T-cell (primary cell): Measurements from ENCODE around the gene MICAL3. TPM values are rescaled to one million over a fixed set of nuclear protein-coding genes. Genes with fewer than 3 reads are reported as not detected.
A peak's percentile ranks its signal among the peaks of the same experiment; 100 is the strongest.

Experiments used
- ATAC-seq, 4 experiments: fragments of 200-7000 bp in 3 of 4; fragments of 150-1000 bp in 1 of 4; cut with Tn5 transposase; replicated peaks in 1 of 4; 1 replicate in 3 of 4; 2 replicates in 1 of 4; pipeline ENCODE4 v1.10.0; 2021; ENCODE audit warnings: moderate library complexity in 3 of 4, mild to moderate bottlenecking in 2 of 4, moderate number of reproducible peaks in 1 of 4
- CTCF ChIA-PET, 2 donors: fragments of 300-600 bp; sonication (Branson Sonifier 250); formaldehyde crosslinking; loops; one replicate each; lab custom pipeline; 2022; ENCODE audit warnings: antibody characterized with exemption in 2 of 2; lab: Charles Lee
- POLR2A ChIA-PET, 2 donors: fragments of 300-600 bp; sonication (Branson Sonifier 250); formaldehyde crosslinking; loops; one replicate each; lab custom pipeline; 2022; ENCODE audit warnings: antibody characterized with exemption in 2 of 2; lab: Charles Lee
- DNase-seq, 35 experiments: peaks; one replicate each; pipeline versions ENCODE4 v3.0.0 to v3.0.0-alpha.2; 2013 to 2023
- H3K27ac ChIP-seq: one replicate; pipeline ENCODE4 v1.5.1; 2013; ENCODE audit warnings: low read length
- H3K27me3 ChIP-seq, 2 experiments: replicated peaks in 1 of 2; 1 replicate in 1 of 2; 2 replicates in 1 of 2; pipeline versions ENCODE4 v1.6.1 to v1.7.0; 2013; ENCODE audit warnings: low read length in 1 of 2, mixed read lengths in 1 of 2; ENCODE audit not compliant: control insufficient read depth in 2 of 2, insufficient read depth in 2 of 2; ENCODE audit errors: extremely low read depth in 1 of 2
- H3K36me3 ChIP-seq, 2 donors: 1 replicate in 1 of 2; 2 replicates in 1 of 2; pipeline versions ENCODE4 v1.6.1 to v1.7.0; 2013; ENCODE audit warnings: low read length in 1 of 2; ENCODE audit not compliant: control insufficient read depth in 2 of 2, insufficient read depth in 1 of 2; ENCODE audit errors: extremely low read depth in 1 of 2
- H3K4me1 ChIP-seq, 2 experiments: 1 replicate in 1 of 2; 2 replicates in 1 of 2; pipeline versions ENCODE4 v1.6.1 to v1.7.0; 2013; ENCODE audit warnings: low read length in 2 of 2, mixed read lengths in 1 of 2; ENCODE audit not compliant: insufficient read depth in 2 of 2, control insufficient read depth in 1 of 2; ENCODE audit errors: extremely low read depth in 1 of 2
- H3K4me3 ChIP-seq, 2 donors: 1 replicate in 1 of 2; 2 replicates in 1 of 2; pipeline versions ENCODE4 v1.5.1 to v1.7.0; 2013; ENCODE audit warnings: mild to moderate bottlenecking in 2 of 2, low read length in 1 of 2, moderate library complexity in 1 of 2; ENCODE audit not compliant: control insufficient read depth in 1 of 2; ENCODE audit errors: extremely low read depth in 1 of 2
- H3K9me3 ChIP-seq: 2 replicates; pipeline ENCODE4 v1.7.0; 2013
- H3K27ac Mint-ChIP-seq, 2 donors: one replicate each; pipeline ENCODE4 v1.8.0; 2020 to 2021; ENCODE audit warnings: mild to moderate bottlenecking in 2 of 2, mixed read lengths in 2 of 2
- H3K27me3 Mint-ChIP-seq, 2 donors: one replicate each; pipeline ENCODE4 v1.8.0; 2021 to 2022; ENCODE audit warnings: mixed read lengths in 2 of 2
- H3K36me3 Mint-ChIP-seq: one replicate; pipeline ENCODE4 v1.8.0; 2021; ENCODE audit warnings: mixed read lengths
- H3K4me1 Mint-ChIP-seq, 3 donors: one replicate each; pipeline ENCODE4 v1.8.0; 2020 to 2022; ENCODE audit warnings: mixed read lengths in 3 of 3, mild to moderate bottlenecking in 1 of 3
- H3K4me3 Mint-ChIP-seq, 3 donors: one replicate each; pipeline ENCODE4 v1.8.0; 2020 to 2022; ENCODE audit warnings: mild to moderate bottlenecking in 3 of 3, mixed read lengths in 3 of 3, moderate library complexity in 3 of 3
- H3K9me3 Mint-ChIP-seq, 3 donors: one replicate each; pipeline ENCODE4 v1.8.0; 2020 to 2022; ENCODE audit warnings: mixed read lengths in 3 of 3
- WGBS: methylation state at CpG from one replicate; pipeline ENCODE4 v1.1.5; 2013; ENCODE audit warnings: missing lambda C conversion rate; ENCODE audit not compliant: insufficient coverage; 5-methylcytosine and 5-hydroxymethylcytosine counted together
- total RNA-seq, 35 experiments: library from RNA in 6 of 35; stranded (reverse) in 6 of 35; fragments of 120-200 nt in 1 of 35; gene quantifications; one replicate each; pipeline versions ENCODE4 v1.2.1 to v1.2.4 and lab custom pipeline; 2013 to 2026

MICAL3 gene
- total RNA-seq, 5 donors from 2014 or later (not counting 1 experiment from before 2014, with no cell fraction given): 19.1 to 37.5 (median 22.3) TPM

DNA sequence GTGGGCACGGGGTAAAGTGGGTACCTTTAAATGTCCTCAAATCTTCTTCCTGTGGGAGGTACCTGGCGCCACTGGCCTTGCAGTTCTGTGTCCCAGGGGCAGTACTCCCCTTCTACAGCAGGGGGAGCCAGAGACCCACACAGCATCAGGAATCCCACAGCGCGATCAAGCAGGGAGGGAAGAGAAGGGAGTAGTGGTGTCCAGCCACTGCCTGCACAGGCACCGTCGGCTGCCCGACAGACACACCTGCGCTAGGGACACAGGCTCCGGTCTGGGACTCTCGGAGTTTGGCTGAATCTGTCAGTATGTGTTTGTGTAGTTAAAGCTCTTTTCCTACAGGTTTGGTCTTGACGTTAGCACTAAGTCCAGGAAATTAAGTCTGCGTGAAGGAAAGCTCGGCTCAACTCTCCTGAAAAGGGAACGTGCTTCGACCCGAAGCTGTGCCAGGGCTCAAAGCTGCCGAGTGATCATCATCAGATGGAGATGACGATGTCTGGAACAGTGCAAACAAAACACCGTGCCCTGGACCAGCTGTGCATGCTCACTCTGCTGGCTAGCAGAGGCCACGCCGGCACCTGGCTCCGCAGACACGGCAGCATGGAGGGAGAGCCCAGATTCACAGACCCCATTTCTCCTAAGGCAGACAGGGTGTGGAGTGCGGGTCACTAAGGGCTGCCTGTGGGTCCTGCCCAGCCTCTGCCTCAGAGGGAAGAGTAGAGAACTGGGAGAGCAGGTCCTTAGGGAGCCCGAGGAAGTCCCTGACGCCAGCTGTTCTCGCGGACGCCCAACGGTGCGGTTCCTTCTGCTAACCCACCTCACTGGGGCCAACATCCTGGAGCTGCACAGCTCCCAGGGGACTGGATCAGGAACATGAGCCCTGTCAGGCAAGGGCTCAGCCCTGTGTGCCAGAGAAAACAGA is 194.1 kb downstream of the MICAL3 start:
- Mint-ChIP-seq H3K9me3 (no peaks in the 10 kb centered on the region), H3K27ac (peak overlapping the region in 1 of 2 donors; percentile 25), H3K4me1 (peaks cover 7 to 10% (median 8%) of the 10 kb centered on the region in 3 donors), H3K27me3 (no peaks in the 10 kb centered on the region), H3K36me3 (peaks cover 16% of the 10 kb centered on the region), H3K4me3 (no peak overlapping the region)
- ChIA-PET POLR2A (no interaction called here), CTCF (interaction anchor here (0.6 to 4.0 kb wide), 14 partner anchors 14 to 247 kb away, joined by 3 to 41 read pairs (median 3); partner anchors contain the start of gene PEX26 (in 2 of the 2))
- Histone ChIP-seq H3K27me3 (no peaks in the 10 kb centered on the region), H3K27ac (no peak overlapping the region), H3K4me3 (no peak overlapping the region), H3K36me3 (peaks cover 0 to 3% of the 10 kb centered on the region in 2 donors), H3K4me1 (peaks cover 0 to 10% of the 10 kb centered on the region in 2 experiments), H3K9me3 (no peaks in the 10 kb centered on the region)
- DNase-seq (peak; percentile 44 to 89 (median 73)), ATAC-seq (peak; percentile 89 to 95 (median 93))
- WGBS: 70% methylated on average over 24 of the region's 31 CpGs

DNA sequence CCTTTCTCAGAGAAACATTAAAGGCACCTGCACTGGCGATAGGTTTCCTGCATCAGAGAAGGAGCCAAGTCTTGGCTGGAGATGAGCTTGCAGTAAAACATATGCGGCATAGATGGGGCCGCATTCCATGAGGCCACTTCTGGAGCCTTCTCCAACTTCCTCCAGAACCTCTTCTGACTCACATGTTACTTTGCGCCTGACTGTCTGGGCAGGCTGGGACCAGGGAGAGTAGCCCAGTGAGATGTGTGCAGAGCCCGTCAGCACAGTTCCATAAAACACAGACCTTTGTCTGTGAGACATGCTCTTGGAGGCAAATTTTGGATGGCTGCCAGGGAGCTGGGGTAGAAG is 194.7 kb downstream of the MICAL3 start:
- Histone ChIP-seq H3K9me3 (no peaks in the 10 kb centered on the region), H3K27ac (no peak overlapping the region), H3K4me1 (peaks cover 0 to 10% of the 10 kb centered on the region in 2 experiments), H3K36me3 (peaks cover 0 to 3% of the 10 kb centered on the region in 2 donors), H3K27me3 (no peaks in the 10 kb centered on the region), H3K4me3 (no peak overlapping the region)
- POLR2A ChIA-PET: interaction anchor here in 1 of 2 donors (0.6 kb wide), 1 partner anchor 1016 kb away, joined by 14 read pairs; no protein-coding TSS in a partner anchor
- H3K36me3 Mint-ChIP-seq: peaks cover 21% of the 10 kb centered on the region
- no peak overlapping the region for H3K4me3 Mint-ChIP-seq
- ATAC-seq (peak in 1 of 4 experiments; percentile 24), DNase-seq (peak in 1 of 35 experiments; percentile 6)
- H3K27ac Mint-ChIP-seq: peak overlapping the region in 1 of 2 donors; percentile 25
- no peaks in the 10 kb centered on the region for H3K9me3 Mint-ChIP-seq
- no peaks in the 10 kb centered on the region for H3K27me3 Mint-ChIP-seq
- H3K4me1 Mint-ChIP-seq: peaks cover 7 to 10% (median 8%) of the 10 kb centered on the region in 3 donors
- WGBS: 81% methylated on average over 2 of the region's 5 CpGs
- CTCF ChIA-PET: interaction anchor here (0.6 to 4.0 kb wide), 8 partner anchors 15 to 248 kb away, joined by 3 to 41 read pairs (median 4); partner anchors contain the start of gene PEX26 (in 1 of the 2)

- Mint-ChIP-seq H3K27me3 (no peaks in the 10 kb centered on the region), H3K27ac (no peak overlapping the region), H3K4me3 (no peak overlapping the region), H3K36me3 (peaks cover 25% of the 10 kb centered on the region), H3K4me1 (peaks cover 7 to 10% (median 8%) of the 10 kb centered on the region in 3 donors), H3K9me3 (no peaks in the 10 kb centered on the region)
- H3K27ac ChIP-seq: no peak overlapping the region
- POLR2A ChIA-PET: interaction anchor here in 1 of 2 donors (0.5 kb wide), 1 partner anchor 1248 kb away, joined by 9 read pairs; no protein-coding TSS in a partner anchor
- no peak for DNase-seq
- peaks cover 0 to 10% of the 10 kb centered on the region in 2 experiments for H3K4me1 ChIP-seq
- H3K36me3 ChIP-seq: peaks cover 0 to 3% of the 10 kb centered on the region in 2 donors
- 92% methylated on average over 5 of the region's 6 CpGs for WGBS
- H3K4me3 ChIP-seq: no peak overlapping the region
- H3K9me3 ChIP-seq: no peaks in the 10 kb centered on the region
- H3K27me3 ChIP-seq: no peaks in the 10 kb centered on the region
- CTCF ChIA-PET: interaction anchor here (0.6 to 4.0 kb wide), 4 partner anchors 21 to 248 kb away, joined by 3 to 41 read pairs (median 5); no protein-coding TSS in a partner anchor
- no peak for ATAC-seq
Measured at GRCh38 chr22:17828502-17829080, 195.8 kb downstream of the MICAL3 start.

GRCh38 chr22:17827466-17827865 is 196.9 kb downstream of the MICAL3 start:
- Histone ChIP-seq H3K4me1 (peaks cover 0 to 10% of the 10 kb centered on the region in 2 experiments), H3K9me3 (no peaks in the 10 kb centered on the region), H3K27ac (no peak overlapping the region), H3K36me3 (peaks cover 2 to 3% of the 10 kb centered on the region in 2 donors), H3K4me3 (no peak overlapping the region), H3K27me3 (no peaks in the 10 kb centered on the region)
- DNase-seq (no peak), ATAC-seq (no peak)
- ChIA-PET POLR2A (no interaction called here), CTCF (no interaction called here)
- peaks cover 7 to 10% (median 8%) of the 10 kb centered on the region in 3 donors for H3K4me1 Mint-ChIP-seq
- peaks cover 25% of the 10 kb centered on the region for H3K36me3 Mint-ChIP-seq
- 86% methylated on average over 10 of the region's 16 CpGs for WGBS
- H3K4me3 Mint-ChIP-seq: no peak overlapping the region
- H3K27me3 Mint-ChIP-seq: no peaks in the 10 kb centered on the region
- no peaks in the 10 kb centered on the region for H3K9me3 Mint-ChIP-seq
- no peak overlapping the region for H3K27ac Mint-ChIP-seq

DNA sequence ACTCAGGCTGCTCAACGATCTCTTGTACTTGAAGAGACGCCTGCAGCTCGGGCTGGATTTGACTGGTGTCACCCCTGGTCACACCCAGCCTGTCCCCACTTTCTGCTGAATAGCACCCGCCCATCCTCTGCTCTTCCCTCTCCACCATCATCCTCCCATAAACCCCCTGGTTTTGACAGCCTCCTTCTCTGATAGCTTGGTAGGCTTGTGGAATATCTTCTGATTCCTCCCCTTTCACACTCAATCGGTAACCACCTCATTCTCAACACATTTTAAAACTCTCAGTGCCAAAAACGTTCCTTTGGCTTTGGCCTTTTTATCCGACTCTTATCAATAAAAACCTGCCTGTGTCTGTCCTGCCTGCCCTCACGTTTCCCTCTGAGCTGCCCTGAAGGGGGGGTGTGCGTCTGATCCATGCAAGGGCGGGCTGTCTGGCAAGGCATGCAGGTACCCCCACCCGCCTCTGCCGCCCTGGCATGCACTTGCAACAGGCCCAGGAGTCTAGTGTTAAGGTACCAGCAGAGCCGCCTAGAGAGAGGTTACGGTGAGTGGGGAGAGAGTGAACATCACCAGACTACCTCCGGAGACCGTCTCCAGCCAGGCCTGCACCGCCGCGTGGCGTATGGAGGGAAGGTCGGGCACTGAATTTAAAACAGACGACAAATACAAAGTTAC is 198.3 kb downstream of the MICAL3 start:
- POLR2A ChIA-PET: no interaction called here
- Mint-ChIP-seq H3K9me3 (no peaks in the 10 kb centered on the region), H3K4me1 (peaks cover 7 to 10% (median 8%) of the 10 kb centered on the region in 3 donors), H3K36me3 (peaks cover 25% of the 10 kb centered on the region), H3K4me3 (no peak overlapping the region), H3K27ac (no peak overlapping the region), H3K27me3 (no peaks in the 10 kb centered on the region)
- ATAC-seq: no peak
- Histone ChIP-seq H3K27me3 (no peaks in the 10 kb centered on the region), H3K36me3 (peaks cover 2 to 3% of the 10 kb centered on the region in 2 donors), H3K4me3 (no peak overlapping the region), H3K9me3 (no peaks in the 10 kb centered on the region), H3K27ac (no peak overlapping the region), H3K4me1 (peaks cover 0 to 10% of the 10 kb centered on the region in 2 experiments)
- no peak for DNase-seq
- 94% methylated on average over 10 of the region's 22 CpGs for WGBS
- CTCF ChIA-PET: no interaction called here

GRCh38 chr22:17824457-17824856 is 199.9 kb downstream of the MICAL3 start:
- H3K27me3 Mint-ChIP-seq: no peaks in the 10 kb centered on the region
- H3K9me3 Mint-ChIP-seq: no peaks in the 10 kb centered on the region
- no peak for ATAC-seq
- peaks cover 20% of the 10 kb centered on the region for H3K36me3 Mint-ChIP-seq
- no peak overlapping the region for H3K4me3 Mint-ChIP-seq
- ChIA-PET POLR2A (no interaction called here), CTCF (no interaction called here)
- no peak overlapping the region for H3K27ac Mint-ChIP-seq
- H3K4me1 Mint-ChIP-seq: no peaks in the 10 kb centered on the region
- Histone ChIP-seq H3K9me3 (no peaks in the 10 kb centered on the region), H3K27me3 (no peaks in the 10 kb centered on the region), H3K4me3 (no peak overlapping the region), H3K36me3 (peaks cover 0 to 2% of the 10 kb centered on the region in 2 donors), H3K27ac (no peak overlapping the region), H3K4me1 (peaks cover 0 to 2% of the 10 kb centered on the region in 2 experiments)
- no peak for DNase-seq
- 93% methylated on average over 7 of the region's 9 CpGs for WGBS
